ENCODE data around the gene CHD2. TPM values are rescaled to one million over a fixed set of nuclear protein-coding genes. Genes with fewer than 3 reads are reported as not detected.
"Not testable (repeated sequence)": the region's sequence is repeated elsewhere in the genome, so short reads cannot be mapped to it uniquely, and the experiment has no call there.

CHD2 gene
- total RNA-seq, 1 experiment from 2014 or later: 82.6 TPM

DNA sequence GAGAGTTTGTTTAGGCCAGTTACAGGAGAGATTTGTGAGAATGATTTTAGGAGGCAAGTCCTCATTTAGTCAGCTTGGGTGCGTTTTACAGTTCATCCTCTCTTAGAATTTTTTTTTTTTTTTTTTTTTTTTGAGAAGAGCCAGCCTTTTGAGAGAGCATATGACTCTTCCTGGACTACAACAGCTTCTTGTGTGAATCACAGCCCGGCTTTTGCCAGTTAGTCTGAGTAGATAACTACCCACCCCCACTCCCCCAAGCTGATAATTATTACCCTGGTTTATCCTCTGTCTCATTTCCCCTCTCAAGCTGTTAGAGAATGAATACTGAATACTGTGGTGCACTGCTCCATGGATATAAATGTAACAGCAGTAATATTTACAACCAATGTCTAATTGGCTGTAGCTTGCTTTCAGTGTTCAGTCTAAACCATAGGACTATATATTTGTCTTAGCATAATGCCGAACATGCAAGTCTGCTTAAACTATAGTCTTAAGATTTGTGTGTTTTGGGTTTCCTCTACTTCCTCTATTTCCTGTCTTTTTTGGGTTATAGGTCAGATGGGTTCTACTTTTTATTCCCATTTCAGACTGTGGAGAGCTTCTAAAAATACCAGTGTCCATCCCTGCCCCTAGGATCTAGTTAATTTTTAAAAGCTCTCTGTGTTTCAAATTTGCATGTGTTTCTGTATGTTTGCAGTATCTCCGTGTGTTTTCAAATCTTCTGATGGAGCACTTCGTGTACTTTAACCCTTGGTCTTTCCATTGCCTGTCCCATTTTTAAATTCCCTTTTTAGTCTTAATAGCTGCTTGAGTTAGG lies 8.0 kb downstream of the CHD2 start:
- no peaks in the 10 kb centered on the region for H3K27me3 ChIP-seq
- no peaks in the 10 kb centered on the region for H3K9me3 ChIP-seq (replicated peaks)
- no peak overlapping the region for H3K4me3 ChIP-seq
- H3K27ac ChIP-seq: no peak overlapping the region
- H3K36me3 ChIP-seq: peaks cover 32% of the 10 kb centered on the region
- peaks cover 20% of the 10 kb centered on the region for H3K4me1 ChIP-seq
- DNase-seq: no peak

DNA sequence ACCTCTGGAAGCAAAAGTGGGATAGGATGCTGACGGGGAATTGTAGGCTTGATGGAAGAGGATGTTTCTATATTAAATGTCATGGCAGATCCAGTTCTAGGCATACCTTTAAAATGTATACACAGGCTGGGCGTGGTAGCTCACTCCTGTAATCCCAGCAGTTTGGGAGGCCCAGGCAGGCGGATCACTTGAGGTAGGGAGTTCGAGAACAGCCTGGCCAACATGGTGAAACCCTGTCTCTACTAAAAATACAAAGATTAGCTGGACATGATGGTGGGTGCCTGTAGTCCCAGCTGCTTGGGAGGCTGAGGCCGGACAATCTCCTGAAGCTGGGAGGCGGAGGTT lies 8.6 kb downstream of the CHD2 start:
- H3K36me3 ChIP-seq: peaks cover 32% of the 10 kb centered on the region
- no peak overlapping the region for H3K27ac ChIP-seq
- no peak overlapping the region for H3K4me3 ChIP-seq
- no peaks in the 10 kb centered on the region for H3K9me3 ChIP-seq (replicated peaks)
- H3K4me1 ChIP-seq: peaks cover 19% of the 10 kb centered on the region
- no peak for DNase-seq
- H3K27me3 ChIP-seq: no peaks in the 10 kb centered on the region

DNA sequence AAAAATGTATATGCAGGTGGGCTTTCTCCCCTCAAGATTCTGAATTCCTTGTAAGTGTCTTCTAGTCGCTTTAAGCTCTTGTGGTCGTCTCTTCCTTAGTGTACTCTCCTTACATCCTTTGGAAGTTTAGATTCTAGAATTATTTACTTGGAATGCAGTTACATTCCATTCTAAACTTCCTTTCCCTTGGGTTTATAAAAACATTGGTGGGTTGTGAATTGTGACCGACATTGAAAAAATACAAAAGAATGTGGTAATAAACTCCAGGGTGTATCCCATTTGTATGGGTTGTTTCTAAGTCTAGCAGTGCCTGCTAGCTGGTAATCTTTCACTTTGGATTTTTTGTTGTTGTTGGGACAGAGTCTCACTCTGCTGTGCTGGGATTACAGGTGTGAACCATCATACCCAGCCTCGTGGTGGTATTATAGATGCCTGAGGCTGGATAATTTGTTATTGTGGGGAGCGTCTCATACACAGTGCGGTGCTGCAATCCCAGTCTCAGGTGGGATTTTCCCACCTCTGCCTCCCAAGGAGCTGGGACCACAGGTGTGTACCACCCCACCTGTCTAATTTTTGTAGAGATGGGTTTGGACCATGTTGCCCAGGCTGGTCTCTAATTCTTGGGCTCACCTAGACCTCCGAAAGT lies 9.1 kb downstream of the CHD2 start:
- H3K36me3 ChIP-seq: peaks cover 35% of the 10 kb centered on the region
- H3K4me3 ChIP-seq: no peak overlapping the region
- no peak overlapping the region for H3K27ac ChIP-seq
- H3K9me3 ChIP-seq (replicated peaks): no peaks in the 10 kb centered on the region
- no peak for DNase-seq
- H3K27me3 ChIP-seq: no peaks in the 10 kb centered on the region
- peaks cover 19% of the 10 kb centered on the region for H3K4me1 ChIP-seq

DNA sequence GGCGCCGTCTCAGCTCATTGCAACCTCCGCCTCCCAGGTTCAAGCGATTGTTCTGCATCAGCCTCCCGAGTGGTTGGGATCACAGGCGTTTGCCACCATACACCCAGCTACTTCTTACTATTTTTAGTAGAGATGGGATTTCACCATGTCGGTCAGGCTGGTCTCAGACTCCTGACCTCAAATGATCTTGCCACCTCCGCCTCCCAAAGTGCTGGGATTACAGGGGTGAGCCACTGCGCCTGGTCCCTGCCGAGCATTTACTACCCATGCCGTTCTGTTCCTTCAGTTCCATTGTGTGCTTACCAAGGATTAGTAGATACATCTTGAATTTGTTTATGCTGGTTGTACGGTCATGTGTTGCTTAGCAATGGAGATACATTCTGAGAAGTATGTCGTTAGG lies 10.3 kb downstream of the CHD2 start:
- Histone ChIP-seq H3K4me1 (peaks cover 22% of the 10 kb centered on the region), H3K4me3 (no peak overlapping the region), H3K9me3 (replicated peaks) (no peaks in the 10 kb centered on the region), H3K27me3 (no peaks in the 10 kb centered on the region), H3K27ac (no peak overlapping the region), H3K36me3 (peaks cover 41% of the 10 kb centered on the region)
- DNase-seq: no peak

DNA sequence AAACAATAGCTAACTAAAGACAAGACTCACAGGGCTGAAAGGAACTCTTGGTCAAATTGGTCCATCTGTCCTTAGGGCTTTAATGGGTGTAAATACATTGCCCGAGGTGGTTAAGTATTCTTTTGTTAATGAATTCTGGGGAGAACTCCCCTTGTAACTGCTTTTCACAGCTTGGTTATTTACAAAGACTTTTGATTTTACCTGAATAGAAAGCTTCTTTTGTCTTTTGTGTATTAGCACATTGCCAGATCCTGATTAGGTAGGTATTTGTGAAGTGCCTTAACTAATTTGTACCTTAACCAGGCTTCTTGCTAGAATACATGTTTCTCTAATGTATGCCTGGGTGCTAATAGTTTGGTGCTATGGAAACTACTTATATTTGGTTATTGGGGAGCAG lies 14.0 kb downstream of the CHD2 start:
- Histone ChIP-seq H3K36me3 (peaks cover 48% of the 10 kb centered on the region), H3K27ac (no peak overlapping the region), H3K4me1 (peaks cover 15% of the 10 kb centered on the region)

DNA sequence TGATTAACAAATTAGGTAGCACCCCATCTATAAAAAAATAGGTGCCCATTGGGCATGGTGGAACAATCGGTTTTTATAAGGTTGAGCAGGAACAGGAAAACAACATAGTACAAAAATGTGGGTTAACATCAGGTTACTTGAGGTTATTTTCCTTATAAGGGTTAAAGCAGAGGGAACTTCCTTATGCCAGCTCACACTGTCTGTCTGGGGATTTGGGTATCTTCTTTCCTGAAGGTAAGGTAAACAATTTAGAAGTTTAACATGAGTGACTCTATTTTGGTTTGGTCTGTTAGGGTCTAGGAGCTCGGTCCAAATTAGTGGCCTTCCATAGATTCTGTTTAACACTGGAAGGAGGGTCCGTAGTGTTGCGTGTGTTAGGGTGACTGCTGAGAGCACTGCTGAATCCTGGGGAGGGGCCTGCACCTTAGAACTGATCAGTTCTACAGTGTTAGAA lies 14.7 kb downstream of the CHD2 start:
- peaks cover 44% of the 10 kb centered on the region for H3K36me3 ChIP-seq
- H3K4me1 ChIP-seq: peaks cover 15% of the 10 kb centered on the region
- no peak overlapping the region for H3K27ac ChIP-seq
- H3K9me3 ChIP-seq (replicated peaks): no peaks in the 10 kb centered on the region
- H3K27me3 ChIP-seq: no peaks in the 10 kb centered on the region
- no peak for DNase-seq
- H3K4me3 ChIP-seq: no peak overlapping the region

More for the DNA sequence above, 14.0 kb downstream of the CHD2 start:
- Histone ChIP-seq H3K9me3 (replicated peaks) (no peaks in the 10 kb centered on the region), H3K27me3 (no peaks in the 10 kb centered on the region), H3K4me3 (no peak overlapping the region)
- DNase-seq: no peak

DNA sequence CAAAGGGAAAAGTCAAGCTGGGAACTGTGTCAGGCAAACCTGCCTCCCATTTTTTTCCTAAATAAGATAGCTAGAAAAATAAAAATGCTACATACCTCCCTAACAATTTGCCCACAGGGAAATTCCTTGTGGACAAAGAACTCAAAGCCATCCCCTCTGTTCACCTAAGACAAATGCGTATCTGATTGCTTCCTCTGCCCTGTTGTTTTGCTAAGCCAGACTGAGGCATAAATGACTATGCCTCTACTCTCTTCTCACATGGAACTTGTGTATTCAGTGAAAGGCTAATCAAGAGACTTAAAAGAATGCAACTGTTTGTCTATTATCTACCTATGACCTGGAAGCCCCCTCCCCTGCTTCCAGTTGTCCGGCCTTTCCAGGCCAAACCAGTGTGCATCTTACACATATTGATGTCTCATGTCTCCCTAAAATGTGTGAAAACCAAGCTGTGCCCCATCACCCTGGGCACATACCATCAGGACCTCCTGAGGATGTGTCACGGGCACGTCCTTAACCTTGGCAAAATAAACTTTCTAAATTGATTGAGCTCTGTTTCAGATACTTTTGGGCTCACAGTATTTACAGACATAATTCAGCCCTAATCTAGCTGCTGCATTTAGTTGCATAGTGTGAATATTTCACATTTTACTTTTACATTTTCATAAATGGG lies 15.8 kb downstream of the CHD2 start:
- Histone ChIP-seq H3K9me3 (replicated peaks) (no peaks in the 10 kb centered on the region), H3K27ac (peak overlapping the region; percentile 7; the same call in 1 of the 2 replicates), H3K4me1 (peaks cover 15% of the 10 kb centered on the region), H3K4me3 (no peak overlapping the region), H3K36me3 (peaks cover 37% of the 10 kb centered on the region), H3K27me3 (no peaks in the 10 kb centered on the region)
- peak in 1 of 2 experiments; percentile 47 for DNase-seq

DNA sequence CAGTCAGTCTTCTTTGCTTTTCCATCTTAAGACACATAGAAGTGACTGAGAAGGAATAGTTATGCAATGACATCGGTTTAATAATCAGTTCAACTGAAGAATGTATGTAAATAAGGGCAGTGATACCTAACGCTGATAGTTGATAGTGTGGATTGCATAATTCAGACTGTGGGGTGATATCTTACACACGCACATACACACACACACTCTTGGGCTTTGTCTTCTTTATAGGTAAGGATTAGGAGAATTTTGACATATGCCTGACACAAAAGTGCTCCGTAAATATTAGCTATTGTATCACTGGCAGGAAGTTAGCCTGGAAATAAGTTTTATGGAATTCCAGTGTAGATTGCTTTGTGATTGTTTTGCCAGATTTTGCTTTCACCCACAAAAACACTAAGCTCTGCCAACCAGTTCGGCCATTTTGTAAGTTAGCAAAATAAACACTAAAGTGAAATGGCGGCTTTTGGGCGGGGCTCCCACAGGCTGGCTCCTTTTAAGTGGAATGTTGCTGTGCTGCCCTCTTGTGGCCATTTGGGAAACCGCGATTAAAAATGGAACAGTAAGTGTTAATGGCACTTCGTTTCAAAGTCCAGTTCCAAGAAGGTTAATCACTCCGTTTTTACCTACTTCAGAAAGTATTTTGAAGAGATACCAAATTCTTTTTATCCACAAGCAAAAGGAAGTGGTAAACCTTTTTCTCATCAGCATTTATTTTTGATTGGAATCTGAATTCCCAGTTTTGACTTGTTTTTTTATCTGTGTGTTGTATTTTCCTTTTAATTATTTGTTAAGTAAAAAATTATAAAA lies 17.7 kb downstream of the CHD2 start:
- H3K4me1 ChIP-seq: peaks cover 15% of the 10 kb centered on the region
- H3K36me3 ChIP-seq: peaks cover 46% of the 10 kb centered on the region
- no peaks in the 10 kb centered on the region for H3K27me3 ChIP-seq
- no peaks in the 10 kb centered on the region for H3K9me3 ChIP-seq (replicated peaks)
- no peak overlapping the region for H3K4me3 ChIP-seq
- H3K27ac ChIP-seq: peak overlapping the region; percentile 30
- peak; percentile 95 to 99 for DNase-seq

DNA sequence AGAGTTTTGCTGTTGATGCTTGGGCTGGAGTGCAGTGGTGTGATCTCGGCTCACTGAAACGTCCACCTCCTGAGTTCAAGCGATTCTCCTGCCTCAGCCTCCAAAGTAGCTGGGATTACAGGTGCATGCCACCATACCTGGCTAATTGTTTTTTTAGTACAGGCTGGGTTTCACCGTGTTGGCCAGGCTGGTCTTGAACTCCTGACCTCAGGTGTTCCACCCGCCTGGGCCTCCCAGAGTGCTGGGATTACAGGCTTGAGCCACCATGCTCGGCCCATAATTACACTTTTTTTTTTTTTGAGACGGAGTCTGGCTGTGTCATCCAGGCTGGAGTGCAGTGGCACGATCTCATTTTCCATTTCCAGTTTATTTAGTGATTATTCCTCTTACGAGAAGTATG lies 18.8 kb downstream of the CHD2 start:
- H3K4me3 ChIP-seq; DNase-seq; H3K27me3 ChIP-seq; H3K27ac ChIP-seq; H3K9me3 ChIP-seq (replicated peaks): not testable (repeated sequence)
- Histone ChIP-seq H3K36me3 (peaks cover 47% of the 10 kb centered on the region), H3K4me1 (peaks cover 15% of the 10 kb centered on the region)

DNA sequence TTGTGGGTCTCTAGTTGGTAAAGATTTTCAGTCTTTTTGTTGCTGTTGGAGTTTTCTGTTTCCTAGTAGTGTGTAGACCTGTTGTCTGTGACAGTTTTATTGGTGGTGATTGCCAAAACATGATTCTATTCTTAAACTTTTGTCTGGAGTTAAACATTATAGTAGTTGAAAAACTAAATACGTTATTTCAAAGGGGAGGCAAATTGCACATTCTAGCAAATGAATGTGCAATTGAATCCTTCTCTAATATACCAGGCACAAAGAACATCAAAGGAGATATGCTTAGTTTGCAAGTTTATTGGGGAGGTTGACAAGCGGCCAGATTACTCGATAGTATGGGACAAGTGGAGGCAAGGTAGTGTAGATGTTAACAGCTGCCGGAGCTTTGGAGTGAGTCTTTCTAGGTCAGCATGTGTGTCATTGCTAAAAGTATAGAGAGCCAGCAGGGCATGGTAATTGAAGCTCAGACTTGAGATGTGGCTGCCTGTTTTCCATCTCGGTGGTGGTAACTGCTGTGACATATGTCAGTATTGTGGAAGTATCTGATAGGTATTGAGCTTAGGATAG lies 20.6 kb downstream of the CHD2 start:
- Histone ChIP-seq H3K27me3 (no peaks in the 10 kb centered on the region), H3K9me3 (replicated peaks) (no peaks in the 10 kb centered on the region), H3K4me1 (peaks cover 10% of the 10 kb centered on the region), H3K27ac (no peak overlapping the region), H3K4me3 (no peak overlapping the region), H3K36me3 (peaks cover 55% of the 10 kb centered on the region)
- DNase-seq: no peak

DNA sequence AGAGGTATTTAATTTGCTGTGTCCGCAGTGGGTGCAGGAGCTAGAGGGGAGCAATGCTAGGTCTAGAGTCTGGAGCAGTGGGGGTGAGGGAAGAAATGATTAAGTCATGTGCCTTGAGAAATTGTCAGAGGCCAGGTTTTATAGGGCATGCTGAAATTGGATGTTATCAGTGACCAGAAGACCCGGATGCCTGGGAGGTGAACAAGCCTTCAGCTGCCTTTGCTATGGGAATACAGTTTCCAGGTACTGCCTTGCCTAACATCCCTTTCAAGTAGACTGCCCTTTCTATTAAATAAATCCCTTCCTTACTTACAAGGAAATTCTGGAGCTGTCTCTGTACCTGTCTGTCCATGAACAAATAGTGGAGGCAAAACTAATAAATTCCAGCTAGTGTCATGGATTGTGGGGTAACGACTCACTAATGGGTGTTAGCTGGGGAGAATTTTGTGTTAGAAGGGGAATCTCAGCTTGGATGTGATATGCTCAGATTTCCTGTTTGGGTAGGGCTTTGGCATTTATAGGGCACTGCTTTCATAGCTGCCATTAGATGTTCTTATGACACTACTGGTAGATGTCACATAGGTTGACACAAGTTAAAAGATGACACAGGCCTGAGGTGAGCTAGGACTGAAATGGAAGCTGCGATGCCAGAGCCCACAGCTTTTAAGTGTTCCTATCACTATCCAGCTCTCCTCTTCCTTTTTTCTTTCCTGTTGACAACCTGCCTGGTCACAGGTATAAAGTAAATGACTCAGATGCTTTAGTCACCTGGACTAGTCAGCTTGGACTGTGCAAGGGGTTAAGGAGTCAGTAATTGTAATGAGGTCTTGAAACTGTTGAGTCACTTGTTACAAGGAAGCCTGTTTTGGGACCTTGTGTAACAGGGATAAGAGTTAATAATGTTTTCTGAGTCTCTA lies 21.3 kb downstream of the CHD2 start:
- no peak overlapping the region for H3K27ac ChIP-seq
- no peaks in the 10 kb centered on the region for H3K9me3 ChIP-seq (replicated peaks)
- DNase-seq: no peak
- H3K36me3 ChIP-seq: peaks cover 63% of the 10 kb centered on the region
- H3K4me1 ChIP-seq: peaks cover 6% of the 10 kb centered on the region
- H3K27me3 ChIP-seq: no peaks in the 10 kb centered on the region
- no peak overlapping the region for H3K4me3 ChIP-seq

DNA sequence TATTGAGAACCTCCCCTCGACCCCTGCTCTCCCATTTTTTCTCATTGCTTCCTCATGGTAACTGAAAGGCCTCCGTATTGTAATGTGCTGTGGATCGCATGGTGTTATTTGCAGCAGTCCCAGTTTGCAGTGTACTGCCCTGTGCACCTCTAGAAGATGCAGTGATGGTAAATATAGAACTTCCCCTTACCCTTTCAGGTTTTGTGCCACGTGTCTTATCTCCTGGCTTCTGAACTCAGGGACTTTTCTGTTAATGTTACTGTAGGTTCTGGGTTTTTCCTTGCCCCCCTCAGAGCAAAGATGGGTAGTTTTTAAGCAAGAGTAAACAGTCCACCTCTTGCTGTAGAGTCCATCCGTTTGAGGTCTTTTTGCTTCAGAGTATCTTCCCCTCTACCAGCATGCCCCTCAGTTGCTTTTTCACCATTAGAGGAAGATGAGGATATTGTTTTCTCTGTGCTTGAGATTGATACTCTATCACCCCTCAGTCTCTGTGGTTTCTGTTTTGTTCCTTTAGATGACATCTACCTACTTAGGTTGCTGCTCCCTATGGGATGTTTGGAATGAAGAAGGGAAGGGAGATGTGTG lies 22.4 kb downstream of the CHD2 start:
- H3K36me3 ChIP-seq: peaks cover 64% of the 10 kb centered on the region
- H3K27me3 ChIP-seq: no peaks in the 10 kb centered on the region
- no peak overlapping the region for H3K4me3 ChIP-seq

DNA sequence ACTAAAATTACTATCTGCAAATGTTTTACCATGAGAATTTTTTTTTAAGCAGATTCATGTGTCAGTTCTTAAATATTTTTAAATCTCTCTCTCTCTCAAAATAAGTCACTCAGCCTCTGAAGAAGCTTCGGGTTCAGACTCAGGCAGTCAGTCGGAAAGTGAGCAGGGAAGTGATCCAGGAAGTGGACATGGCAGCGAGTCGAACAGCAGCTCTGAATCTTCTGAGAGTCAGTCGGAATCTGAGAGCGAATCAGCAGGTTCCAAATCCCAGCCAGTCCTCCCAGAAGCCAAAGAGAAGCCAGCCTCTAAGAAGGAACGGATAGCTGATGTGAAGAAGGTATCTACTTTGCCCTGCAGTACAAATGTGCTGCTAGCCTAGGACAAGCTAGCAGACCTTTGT lies 24.1 kb downstream of the CHD2 start:
- H3K9me3 ChIP-seq (replicated peaks): no peaks in the 10 kb centered on the region
- peaks cover 78% of the 10 kb centered on the region for H3K36me3 ChIP-seq
- H3K4me1 ChIP-seq: no peaks in the 10 kb centered on the region
- no peak for DNase-seq
- H3K4me3 ChIP-seq: no peak overlapping the region
- no peak overlapping the region for H3K27ac ChIP-seq
- H3K27me3 ChIP-seq: no peaks in the 10 kb centered on the region

More for the DNA sequence above, 22.4 kb downstream of the CHD2 start:
- H3K4me1 ChIP-seq: peaks cover 3% of the 10 kb centered on the region
- no peak for DNase-seq
- H3K9me3 ChIP-seq (replicated peaks): no peaks in the 10 kb centered on the region
- H3K27ac ChIP-seq: no peak overlapping the region

Data from SJCRH30 (cell line).